ENCODE data around the gene C12orf54.
"Not testable (repeated sequence)": the region's sequence is repeated elsewhere in the genome, so short reads cannot be mapped to it uniquely, and the experiment has no call there.

DNA sequence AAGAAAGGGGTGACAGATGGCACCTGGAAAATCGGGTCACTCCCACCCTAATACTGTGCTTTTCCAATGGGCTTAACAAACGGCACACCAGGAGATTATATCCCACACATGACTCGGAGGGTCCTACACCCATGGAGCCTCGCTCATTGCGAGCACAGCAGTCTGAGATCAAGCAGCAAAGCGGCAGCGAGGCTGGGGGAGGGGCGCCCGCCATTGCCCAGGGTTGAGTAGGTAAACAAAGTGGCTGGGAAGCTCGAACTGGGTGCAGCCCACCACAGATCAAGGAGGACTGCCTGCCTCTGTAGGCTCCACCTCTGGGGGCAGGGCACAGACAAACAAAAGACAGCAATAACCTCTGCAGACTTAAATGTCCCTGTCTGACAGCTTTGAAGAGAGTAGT lies 48.3 kb upstream of the C12orf54 start:
- TF ChIP-seq, protein P1, sequence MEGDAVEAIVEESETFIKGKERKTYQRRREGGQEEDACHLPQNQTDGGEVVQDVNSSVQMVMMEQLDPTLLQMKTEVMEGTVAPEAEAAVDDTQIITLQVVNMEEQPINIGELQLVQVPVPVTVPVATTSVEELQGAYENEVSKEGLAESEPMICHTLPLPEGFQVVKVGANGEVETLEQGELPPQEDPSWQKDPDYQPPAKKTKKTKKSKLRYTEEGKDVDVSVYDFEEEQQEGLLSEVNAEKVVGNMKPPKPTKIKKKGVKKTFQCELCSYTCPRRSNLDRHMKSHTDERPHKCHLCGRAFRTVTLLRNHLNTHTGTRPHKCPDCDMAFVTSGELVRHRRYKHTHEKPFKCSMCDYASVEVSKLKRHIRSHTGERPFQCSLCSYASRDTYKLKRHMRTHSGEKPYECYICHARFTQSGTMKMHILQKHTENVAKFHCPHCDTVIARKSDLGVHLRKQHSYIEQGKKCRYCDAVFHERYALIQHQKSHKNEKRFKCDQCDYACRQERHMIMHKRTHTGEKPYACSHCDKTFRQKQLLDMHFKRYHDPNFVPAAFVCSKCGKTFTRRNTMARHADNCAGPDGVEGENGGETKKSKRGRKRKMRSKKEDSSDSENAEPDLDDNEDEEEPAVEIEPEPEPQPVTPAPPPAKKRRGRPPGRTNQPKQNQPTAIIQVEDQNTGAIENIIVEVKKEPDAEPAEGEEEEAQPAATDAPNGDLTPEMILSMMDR (IDR thresholded peaks at IDR 0.05), result not testable (repeated sequence)
- TF ChIP-seq TEAD4 (CRISPR knock-in tag; IDR thresholded peaks at IDR 0.05); ZNF121 (CRISPR knock-in tag; IDR thresholded peaks at IDR 0.05); SMAD3 (CRISPR knock-in tag; IDR thresholded peaks at IDR 0.05; ENCODE audit: borderline replicate concordance): not testable (repeated sequence)

All from WTC11 (cell line).